Measurements from ENCODE around the gene BIRC2. TPM values are rescaled to one million over a fixed set of nuclear protein-coding genes. Genes with fewer than 3 reads are reported as not detected.
"Not testable (repeated sequence)": the region's sequence is repeated elsewhere in the genome, so short reads cannot be mapped to it uniquely, and the experiment has no call there.

The BIRC2 gene
- total and polyA plus RNA-seq, 12 donors = 25.8 to 112 (median 48.1) TPM

DNA sequence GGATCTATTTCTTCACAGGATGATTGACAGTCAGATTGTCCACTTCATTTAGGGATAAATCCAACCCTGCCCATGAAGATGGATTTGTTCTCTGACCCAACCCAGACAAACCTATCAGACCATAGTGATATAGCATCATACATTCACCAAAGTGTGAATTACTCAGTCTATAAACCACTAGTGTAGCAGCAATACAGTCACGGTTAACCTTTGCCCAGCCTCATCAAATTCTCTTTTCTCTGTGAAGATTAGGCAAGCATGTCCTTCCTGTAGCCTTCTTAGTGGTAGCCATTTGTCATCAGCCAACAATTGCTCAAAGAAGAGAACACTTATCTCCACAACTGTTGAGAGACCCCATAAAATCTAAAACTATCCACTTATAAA lies 14.4 kb upstream of the BIRC2 start:
- H3K9me3 ChIP-seq (replicated peaks in 1 of 3) = no peaks in the 10 kb centered on the region
- intact Hi-C loops (cut with DNase I) = no loop called here
- H3K27ac ChIP-seq = no peak overlapping the region
- no peak overlapping the region for H3K4me3 ChIP-seq
- no peaks in the 10 kb centered on the region for H3K4me1 ChIP-seq (replicated peaks in 1 of 2)
- no peak for TF ChIP-seq POLR2A (IDR thresholded peaks at IDR 0.05)
- TF ChIP-seq, protein P1, sequence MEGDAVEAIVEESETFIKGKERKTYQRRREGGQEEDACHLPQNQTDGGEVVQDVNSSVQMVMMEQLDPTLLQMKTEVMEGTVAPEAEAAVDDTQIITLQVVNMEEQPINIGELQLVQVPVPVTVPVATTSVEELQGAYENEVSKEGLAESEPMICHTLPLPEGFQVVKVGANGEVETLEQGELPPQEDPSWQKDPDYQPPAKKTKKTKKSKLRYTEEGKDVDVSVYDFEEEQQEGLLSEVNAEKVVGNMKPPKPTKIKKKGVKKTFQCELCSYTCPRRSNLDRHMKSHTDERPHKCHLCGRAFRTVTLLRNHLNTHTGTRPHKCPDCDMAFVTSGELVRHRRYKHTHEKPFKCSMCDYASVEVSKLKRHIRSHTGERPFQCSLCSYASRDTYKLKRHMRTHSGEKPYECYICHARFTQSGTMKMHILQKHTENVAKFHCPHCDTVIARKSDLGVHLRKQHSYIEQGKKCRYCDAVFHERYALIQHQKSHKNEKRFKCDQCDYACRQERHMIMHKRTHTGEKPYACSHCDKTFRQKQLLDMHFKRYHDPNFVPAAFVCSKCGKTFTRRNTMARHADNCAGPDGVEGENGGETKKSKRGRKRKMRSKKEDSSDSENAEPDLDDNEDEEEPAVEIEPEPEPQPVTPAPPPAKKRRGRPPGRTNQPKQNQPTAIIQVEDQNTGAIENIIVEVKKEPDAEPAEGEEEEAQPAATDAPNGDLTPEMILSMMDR (IDR thresholded peaks at IDR 0.05) = no peak
- DNase-seq = no peak
- no peaks in the 10 kb centered on the region for H3K27me3 ChIP-seq
- 71 to 85% (median 81%) methylated on average over 1 of the region's 1 CpG for WGBS, 4 donors
- peaks cover 0 to 8% of the 10 kb centered on the region in 2 donors for H3K36me3 ChIP-seq (replicated peaks in 1 of 2)

DNA sequence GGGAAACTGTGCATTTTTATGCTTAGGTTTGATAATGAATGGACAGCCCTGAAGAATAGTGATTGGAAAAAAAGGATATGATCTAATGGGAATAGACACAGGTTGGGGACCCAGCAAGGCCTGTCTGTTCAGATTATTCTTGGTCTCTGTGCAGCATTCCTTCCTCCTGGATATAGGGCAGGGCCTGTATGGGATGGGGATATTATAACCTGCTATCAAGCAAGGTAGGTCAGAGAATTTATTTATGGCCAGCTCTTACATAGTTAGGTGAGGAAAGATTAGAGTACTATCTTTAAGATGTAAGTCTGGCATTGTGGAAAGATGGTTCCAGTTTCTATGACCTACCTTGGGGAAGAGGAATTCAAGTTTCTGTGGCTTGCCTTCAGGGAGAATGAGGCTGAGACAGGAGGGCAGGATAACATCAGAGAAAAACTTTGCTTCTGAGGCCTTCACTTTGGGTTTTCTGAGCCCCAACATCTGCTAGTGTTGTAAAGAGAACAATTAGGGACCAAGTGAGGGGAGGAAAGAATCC lies 8.5 kb upstream of the BIRC2 start:
- no peak for DNase-seq
- Histone ChIP-seq H3K27ac (no peak overlapping the region), H3K4me1 (replicated peaks in 1 of 2) (no peaks in the 10 kb centered on the region), H3K36me3 (replicated peaks in 1 of 2) (peaks cover 0 to 8% of the 10 kb centered on the region in 2 donors), H3K9me3 (replicated peaks in 1 of 3) (no peaks in the 10 kb centered on the region), H3K4me3 (no peak overlapping the region), H3K27me3 (no peaks in the 10 kb centered on the region)
- intact Hi-C loops (cut with DNase I) = no loop called here
- TF ChIP-seq, protein P1 (IDR thresholded peaks at IDR 0.05) = no peak
- no peak for TF ChIP-seq POLR2A (IDR thresholded peaks at IDR 0.05)

DNA sequence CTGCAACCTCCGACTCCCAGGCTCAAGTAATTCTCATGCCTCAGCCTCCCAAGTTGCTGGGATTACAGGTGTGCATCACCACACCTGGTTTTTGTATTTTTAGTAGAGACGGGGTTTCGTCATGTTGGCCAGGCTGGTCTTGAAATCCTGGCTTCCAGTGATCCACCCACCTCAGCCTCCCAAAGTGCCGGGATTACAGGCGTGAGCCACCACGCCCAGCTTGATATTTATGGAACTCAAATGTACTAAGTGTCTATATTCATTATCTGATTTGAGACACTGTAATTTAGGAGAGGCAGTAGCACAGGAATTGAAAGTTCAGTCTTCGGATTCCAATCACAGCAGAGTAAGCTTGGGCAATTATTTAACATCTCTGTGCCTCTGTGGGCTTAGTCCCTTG lies 5.7 kb upstream of the BIRC2 start:
- H3K36me3 ChIP-seq (replicated peaks in 1 of 2); H3K27me3 ChIP-seq; DNase-seq; H3K4me3 ChIP-seq; H3K9me3 ChIP-seq (replicated peaks in 1 of 3); H3K27ac ChIP-seq; H3K4me1 ChIP-seq (replicated peaks in 1 of 2): not testable (repeated sequence)
- intact Hi-C loops (cut with DNase I) = loop anchor here (5.0 kb wide), 2 partner anchors 151 to 156 kb away; no protein-coding TSS in a partner anchor
- WGBS, 4 donors = 72 to 75% (median 74%) methylated on average over 7 of the region's 7 CpGs

DNA sequence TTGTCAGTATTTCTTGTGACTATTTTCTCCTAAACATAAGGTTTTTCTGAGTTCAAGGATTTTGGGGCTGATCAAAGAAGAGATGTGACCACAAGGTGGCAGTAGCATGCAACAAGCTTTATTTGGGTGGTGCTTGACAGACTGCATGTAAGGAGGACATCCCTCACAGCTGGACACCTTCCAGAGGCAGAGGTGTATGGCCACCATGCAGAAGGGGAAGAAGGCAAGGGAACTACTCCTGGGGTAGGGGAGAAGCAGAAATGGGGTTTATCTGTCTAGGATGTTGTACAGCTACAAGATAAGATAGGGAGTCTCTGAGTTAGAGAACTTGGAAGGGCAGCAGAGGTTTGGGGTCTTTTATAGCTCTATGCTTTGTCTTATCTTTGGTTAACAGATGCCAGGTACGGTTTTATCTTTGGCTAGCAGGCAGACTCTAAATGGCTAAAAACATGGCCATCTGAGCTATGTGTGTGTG lies 5.1 kb upstream of the BIRC2 start:
- Histone ChIP-seq H3K9me3 (replicated peaks in 1 of 3) (no peaks in the 10 kb centered on the region), H3K27ac (no peak overlapping the region), H3K4me3 (no peak overlapping the region), H3K36me3 (replicated peaks in 1 of 2) (no peaks in the 10 kb centered on the region), H3K4me1 (replicated peaks in 1 of 2) (peaks cover 0 to 10% of the 10 kb centered on the region in 2 donors), H3K27me3 (no peaks in the 10 kb centered on the region)
- peak; percentile 78 to 92 (median 81) for DNase-seq
- 0 to 27% (median 18%) methylated on average over 1 of the region's 1 CpG for WGBS, 4 donors
- TF ChIP-seq, protein P1 (IDR thresholded peaks at IDR 0.05) = peak; percentile 74 to 90 (median 84)
- no peak for TF ChIP-seq POLR2A (IDR thresholded peaks at IDR 0.05)
- intact Hi-C loops (cut with DNase I) = loop anchor here (5.0 kb wide), 2 partner anchors 150 to 155 kb away; no protein-coding TSS in a partner anchor

DNA sequence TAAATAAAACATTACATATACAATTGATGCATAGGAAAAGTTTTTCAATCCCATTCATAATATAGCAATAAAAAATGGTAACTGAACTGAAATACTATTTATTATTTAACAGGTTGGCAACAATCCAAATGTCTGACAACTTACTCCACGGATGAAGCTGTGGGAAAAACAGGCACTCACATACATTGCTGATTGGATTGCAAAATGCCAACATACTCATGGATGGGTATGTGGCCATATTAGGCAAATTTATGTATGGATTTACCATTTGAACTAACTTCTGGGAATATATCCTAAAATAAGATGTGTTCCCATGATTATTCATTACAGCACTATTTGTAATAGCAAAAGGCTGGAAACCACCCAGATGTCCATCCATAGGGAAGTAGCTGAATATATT lies 3.2 kb upstream of the BIRC2 start:
- no peaks in the 10 kb centered on the region for H3K36me3 ChIP-seq (replicated peaks in 1 of 2)
- H3K27ac ChIP-seq = no peak overlapping the region
- TF ChIP-seq POLR2A (IDR thresholded peaks at IDR 0.05) = no peak
- TF ChIP-seq, protein P1 (IDR thresholded peaks at IDR 0.05) = no peak
- H3K9me3 ChIP-seq (replicated peaks in 1 of 3) = no peaks in the 10 kb centered on the region
- intact Hi-C loops (cut with DNase I) = loop anchor here (5.0 kb wide), 2 partner anchors 148 to 153 kb away; no protein-coding TSS in a partner anchor
- H3K4me3 ChIP-seq = no peak overlapping the region
- H3K4me1 ChIP-seq (replicated peaks in 1 of 2) = peaks cover 0 to 19% of the 10 kb centered on the region in 2 donors
- 27 to 37% (median 33%) methylated on average over 1 of the region's 1 CpG for WGBS, 4 donors
- DNase-seq = no peak
- no peaks in the 10 kb centered on the region for H3K27me3 ChIP-seq
